NB4 (cell line): ENCODE results near the gene APRT.

Experiments
- POLR2A ChIP-seq: IDR thresholded peaks from 2 replicates; pipeline ENCODE4 v1.6.1; 2011; ENCODE audit warnings: mild to moderate bottlenecking; ENCODE audit not compliant: insufficient read length; ENCODE audit errors: extremely low read depth
- TF ChIP-seq, protein P1 (sequence below): IDR thresholded peaks from one replicate; pipeline ENCODE4 v1.5.1; 2012; ENCODE audit warnings: low read depth, low read length

DNA sequence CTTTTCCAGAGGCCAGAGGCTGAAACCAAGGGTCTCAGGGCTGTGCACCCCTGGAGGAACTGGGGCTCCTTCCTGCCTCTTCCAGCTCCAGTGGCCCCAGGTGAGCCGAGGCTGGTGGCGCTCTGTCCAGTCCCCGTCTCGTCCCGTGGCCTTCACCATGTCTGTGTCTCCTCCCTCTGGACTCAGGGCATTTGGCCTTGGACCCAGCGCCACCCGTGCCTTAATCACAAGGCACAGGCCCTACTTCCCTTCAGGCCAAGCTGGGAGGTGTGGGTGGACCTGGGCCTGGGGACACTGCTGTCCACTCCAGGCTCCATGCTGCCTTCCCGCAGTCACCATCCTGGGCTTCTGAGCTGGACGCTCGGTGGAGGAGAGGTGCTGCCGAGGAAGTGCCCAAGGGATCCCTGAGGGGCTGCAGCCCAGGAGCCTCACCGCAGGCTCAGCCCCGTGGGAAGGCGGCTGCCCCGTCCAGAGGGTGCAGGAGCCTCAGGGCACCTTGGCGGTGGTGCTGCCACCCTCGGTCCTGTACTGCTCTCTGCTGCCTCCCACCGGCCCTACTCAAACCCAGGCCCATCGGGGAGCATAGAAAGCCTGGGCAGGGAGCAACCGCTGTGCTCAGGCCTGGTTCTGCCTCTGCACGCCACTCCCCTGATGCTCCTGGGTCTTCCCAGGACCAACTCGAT lies 9.6 kb upstream of the APRT start:
- TF ChIP-seq, protein P1, sequence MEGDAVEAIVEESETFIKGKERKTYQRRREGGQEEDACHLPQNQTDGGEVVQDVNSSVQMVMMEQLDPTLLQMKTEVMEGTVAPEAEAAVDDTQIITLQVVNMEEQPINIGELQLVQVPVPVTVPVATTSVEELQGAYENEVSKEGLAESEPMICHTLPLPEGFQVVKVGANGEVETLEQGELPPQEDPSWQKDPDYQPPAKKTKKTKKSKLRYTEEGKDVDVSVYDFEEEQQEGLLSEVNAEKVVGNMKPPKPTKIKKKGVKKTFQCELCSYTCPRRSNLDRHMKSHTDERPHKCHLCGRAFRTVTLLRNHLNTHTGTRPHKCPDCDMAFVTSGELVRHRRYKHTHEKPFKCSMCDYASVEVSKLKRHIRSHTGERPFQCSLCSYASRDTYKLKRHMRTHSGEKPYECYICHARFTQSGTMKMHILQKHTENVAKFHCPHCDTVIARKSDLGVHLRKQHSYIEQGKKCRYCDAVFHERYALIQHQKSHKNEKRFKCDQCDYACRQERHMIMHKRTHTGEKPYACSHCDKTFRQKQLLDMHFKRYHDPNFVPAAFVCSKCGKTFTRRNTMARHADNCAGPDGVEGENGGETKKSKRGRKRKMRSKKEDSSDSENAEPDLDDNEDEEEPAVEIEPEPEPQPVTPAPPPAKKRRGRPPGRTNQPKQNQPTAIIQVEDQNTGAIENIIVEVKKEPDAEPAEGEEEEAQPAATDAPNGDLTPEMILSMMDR: no peak
- TF ChIP-seq POLR2A: no peak
